K562 (cell line): ENCODE data around the gene NDUFA7. TPM values are rescaled to one million over a fixed set of nuclear protein-coding genes. Genes with fewer than 3 reads are reported as not detected.

Source experiments
- ATF4 ChIP-seq: fragments of 450-650 bp; formaldehyde crosslinking; IDR thresholded peaks from 2 replicates; pipeline ENCODE4 v1.4.0; 2022; ENCODE audit warnings: mild to moderate bottlenecking, moderate library complexity
- BCLAF1 ChIP-seq, 2 experiments: fragments of 450-650 bp in 1 of 2; IDR thresholded peaks; 2 replicates each; pipeline ENCODE4 v1.6.1; 2011 to 2017; ENCODE audit warnings: low read depth in 2 of 2, antibody characterized with exemption in 1 of 2, borderline replicate concordance in 1 of 2, low read length in 1 of 2, mild to moderate bottlenecking in 1 of 2, mixed read lengths in 1 of 2; ENCODE audit not compliant: control insufficient read depth in 1 of 2
- BRCA1 ChIP-seq, 2 experiments: fragments of 450-650 bp in 1 of 2; sonication (generic) in 1 of 2; formaldehyde crosslinking in 1 of 2; IDR thresholded peaks; 2 replicates each; pipeline versions ENCODE4 v1.5.0 to v1.6.1; 2017 to 2020; ENCODE audit warnings: mild to moderate bottlenecking in 1 of 2, missing genetic modification reagents in 1 of 2
- HMGN3 ChIP-seq: IDR thresholded peaks from 2 replicates; pipeline ENCODE4 v1.6.1; 2011; ENCODE audit warnings: borderline replicate concordance, low read depth, mild to moderate bottlenecking, mixed read lengths, low read length; ENCODE audit not compliant: insufficient read length; ENCODE audit errors: extremely low read depth
- ILK ChIP-seq: fragments of 450-650 bp; IDR thresholded peaks from 2 replicates; pipeline ENCODE4 v1.6.1; 2016; ENCODE audit warnings: missing genetic modification characterization, low read depth, mild to moderate bottlenecking, missing compliant biosample characterization, moderate library complexity, borderline replicate concordance
- KDM2B ChIP-seq: fragments of 250-450 bp; sonication (Bioruptor Pico); IDR thresholded peaks from 2 replicates; pipeline ENCODE4 v1.8.0; 2021; ENCODE audit warnings: mild to moderate bottlenecking, moderate library complexity
- MBD1 ChIP-seq: fragments of 250-450 bp; sonication (Bioruptor Pico); IDR thresholded peaks from 2 replicates; pipeline ENCODE4 v1.8.0; 2022; ENCODE audit warnings: inconsistent platforms
- NUFIP1 ChIP-seq: fragments of 450-650 bp; IDR thresholded peaks from 2 replicates; pipeline ENCODE4 v1.6.1; 2018; ENCODE audit not compliant: partially characterized antibody
- PHTF2 ChIP-seq: fragments of 250-450 bp; sonication (Bioruptor Pico); IDR thresholded peaks from 2 replicates; pipeline ENCODE4 v1.5.0; 2021; ENCODE audit warnings: mild to moderate bottlenecking
- PKNOX1 ChIP-seq: fragments of 450-650 bp; IDR thresholded peaks from 2 replicates; pipeline ENCODE4 v1.6.1; 2016
- STAT6 ChIP-seq: sonication (generic); formaldehyde crosslinking; IDR thresholded peaks from 2 replicates; pipeline ENCODE4 v1.8.1; 2023; ENCODE audit warnings: mild to moderate bottlenecking, missing genetic modification reagents
- TAF9B ChIP-seq: fragments of 450-650 bp; IDR thresholded peaks from 2 replicates; pipeline ENCODE4 v1.6.1; 2018; ENCODE audit warnings: mild to moderate bottlenecking; ENCODE audit not compliant: partially characterized antibody
- TCF15 ChIP-seq: fragments of 250-450 bp; sonication (Bioruptor Pico); IDR thresholded peaks from 2 replicates; pipeline ENCODE4 v1.8.0; 2022; ENCODE audit warnings: moderate library complexity, mild to moderate bottlenecking, inconsistent platforms
- XRCC5 ChIP-seq: fragments of 200-400 bp; formaldehyde crosslinking; IDR thresholded peaks from 2 replicates; pipeline ENCODE4 v1.6.1; 2017; ENCODE audit warnings: low read depth, mild to moderate bottlenecking, low read length
- ZNF121 ChIP-seq: sonication (generic); formaldehyde crosslinking; conservative IDR thresholded peaks from 2 replicates; pipeline ENCODE4 v1.8.0; 2022; ENCODE audit warnings: missing genetic modification reagents
- polyA plus RNA-seq, 8 experiments: library from polyadenylated mRNA; depleted of rRNA in 4 of 8; stranded (reverse) in 5 of 8; unstranded in 3 of 8; fragments of >200 nt; fragmentation: Nextera tagmentation in 2 of 8; fragmentation: Illumina TruSeq in 1 of 8; extraction: Ambion mirVana in 2 of 8; extraction: Trizol in 1 of 8; gene quantifications; 2 replicates each; pipeline versions ENCODE4 v1.2.1 to v1.2.3, GENCODE V29; 2011 to 2014; ENCODE audit warnings: inconsistent platforms in 1 of 8, missing spikeins in 1 of 8
- total RNA-seq, 7 experiments: library from RNA; depleted of rRNA in 6 of 7; stranded (reverse); fragments of >200 nt in 6 of 7; fragmentation: Illumina TruSeq in 2 of 7; extraction: Trizol in 2 of 7; gene quantifications; 2 replicates each; pipeline versions ENCODE4 v1.2.1 to v1.2.3, GENCODE V29; 2011 to 2021; ENCODE audit warnings: low replicate concordance in 1 of 7

Gene NDUFA7
- total and polyA plus RNA-seq, 9 of the 15 experiments (the other 6 are each of a cell fraction or from before 2014, with no cell fraction given): 70.8 to 348 (median 142) TPM

- no peak for TF ChIP-seq MBD1 (CRISPR knock-in tag)
- TF ChIP-seq XRCC5: no peak
- TF ChIP-seq TAF9B: no peak
- TF ChIP-seq STAT6 (CRISPR knock-in tag): 0 out of 2 replicates have a peak, but pooled peaks have one; percentile 46
- no peak for TF ChIP-seq ZNF121 (CRISPR knock-in tag)
- no peak for TF ChIP-seq BCLAF1 (IDR thresholded peaks at IDR 0.05; ENCODE audit: borderline replicate concordance in 1 of 2, control insufficient read depth in 1 of 2, low read depth in 2 of 2, low read length in 1 of 2)
- no peak for TF ChIP-seq NUFIP1
- TF ChIP-seq HMGN3: peak; percentile 89
- TF ChIP-seq PHTF2 (CRISPR knock-in tag): no peak
- TF ChIP-seq BRCA1 (IDR thresholded peaks at IDR 0.05): no peak
- TF ChIP-seq BRCA1 (CRISPR knock-in tag; IDR thresholded peaks at IDR 0.05): 0 out of 2 replicates have a peak, but pooled peaks have one; percentile 83
- no peak for TF ChIP-seq KDM2B (CRISPR knock-in tag)
- TF ChIP-seq ILK (tag): no peak
- TF ChIP-seq TCF15: no peak
- TF ChIP-seq PKNOX1: peak; percentile 98
- 0 out of 2 replicates have a peak, but pooled peaks have one; percentile 18 for TF ChIP-seq ATF4 (CRISPR knock-in tag)
Observed at GRCh38 chr19:8307965-8308866, 13.0 kb downstream of the NDUFA7 start, which contains the start of gene CD320 (continued).
